K562 (cell line): ENCODE data around the gene TBX10. TPM values are rescaled to one million over a fixed set of nuclear protein-coding genes. Genes with fewer than 3 reads are reported as not detected.

Source experiments
- BRF1 ChIP-seq: IDR thresholded peaks from 3 replicates; pipeline ENCODE4 v1.6.1; 2011; ENCODE audit warnings: borderline replicate concordance, mild to moderate bottlenecking; ENCODE audit not compliant: insufficient read length; ENCODE audit errors: extremely low read depth
- CHD7 ChIP-seq: fragments of 200-600 bp; sonication (generic); IDR thresholded peaks from one replicate; pipeline ENCODE4 v1.6.1; 2012; ENCODE audit warnings: mild to moderate bottlenecking, low read depth, low read length, inconsistent platforms
- CXXC5 ChIP-seq: fragments of 250-450 bp; sonication (Bioruptor Pico); IDR thresholded peaks from 2 replicates; pipeline ENCODE4 v1.8.0; 2022; ENCODE audit warnings: inconsistent platforms, mild to moderate bottlenecking, moderate library complexity
- GABPB1 ChIP-seq: sonication (generic); formaldehyde crosslinking; IDR thresholded peaks from 2 replicates; pipeline ENCODE4 v1.8.0; 2022; ENCODE audit warnings: mild to moderate bottlenecking, missing genetic modification reagents
- MEIS2 ChIP-seq: fragments of 450-650 bp; IDR thresholded peaks from 2 replicates; pipeline ENCODE4 v1.6.1; 2014; ENCODE audit warnings: mild to moderate bottlenecking; ENCODE audit not compliant: partially characterized antibody
- MLX ChIP-seq, 2 experiments: fragments of 450-650 bp in 1 of 2; sonication (generic) in 1 of 2; formaldehyde crosslinking; conservative IDR thresholded peaks; 2 replicates each; pipeline versions ENCODE4 v1.4.0 to v1.8.1; 2020 to 2022; ENCODE audit warnings: mild to moderate bottlenecking in 1 of 2, missing genetic modification reagents in 1 of 2
- RBBP5 ChIP-seq: fragments of 200-600 bp; sonication (generic); IDR thresholded peaks from 2 replicates; pipeline ENCODE4 v1.6.1; 2012; ENCODE audit warnings: borderline replicate concordance, mild to moderate bottlenecking, low read length, control low read depth, inconsistent platforms; ENCODE audit not compliant: insufficient read depth, poor library complexity, severe bottlenecking
- SAP30 ChIP-seq: fragments of 200-600 bp; sonication (generic); IDR thresholded peaks from 2 replicates; pipeline ENCODE4 v1.6.1; 2012; ENCODE audit warnings: borderline replicate concordance, low read depth, mild to moderate bottlenecking, moderate library complexity, low read length, control low read depth, inconsistent platforms; ENCODE audit not compliant: insufficient read depth, poor library complexity, severe bottlenecking
- SREBF1 ChIP-seq: fragments of 150-350 bp; IDR thresholded peaks from 2 replicates; pipeline ENCODE4 v1.6.1; 2014; ENCODE audit warnings: antibody characterized with exemption, low read depth, low read length, borderline replicate concordance
- STAT5A ChIP-seq: IDR thresholded peaks from 2 replicates; pipeline ENCODE4 v1.6.1; 2012; ENCODE audit warnings: low read length, inconsistent platforms, borderline replicate concordance
- polyA plus RNA-seq, 8 experiments: library from polyadenylated mRNA; depleted of rRNA in 4 of 8; stranded (reverse) in 5 of 8; unstranded in 3 of 8; fragments of >200 nt; fragmentation: Nextera tagmentation in 2 of 8; fragmentation: Illumina TruSeq in 1 of 8; extraction: Ambion mirVana in 2 of 8; extraction: Trizol in 1 of 8; gene quantifications; 2 replicates each; pipeline versions ENCODE4 v1.2.1 to v1.2.3, GENCODE V29; 2011 to 2014; ENCODE audit warnings: inconsistent platforms in 1 of 8, missing spikeins in 1 of 8
- total RNA-seq, 7 experiments: library from RNA; depleted of rRNA in 6 of 7; stranded (reverse); fragments of >200 nt in 6 of 7; fragmentation: Illumina TruSeq in 2 of 7; extraction: Trizol in 2 of 7; gene quantifications; 2 replicates each; pipeline versions ENCODE4 v1.2.1 to v1.2.3, GENCODE V29; 2011 to 2021; ENCODE audit warnings: low replicate concordance in 1 of 7

TBX10 gene
- total and polyA plus RNA-seq, 9 of the 15 experiments (the other 6 are each of a cell fraction or from before 2014, with no cell fraction given) = not detected

- TF ChIP-seq STAT5A (no peak), BRF1 (no peak), CXXC5 (CRISPR knock-in tag) (peak; percentile 96), MLX (CRISPR knock-in tag; conservative IDR thresholded peaks at IDR 0.05) (peak in 1 of 2 experiments; percentile 86; a peak in 1 of 4 replicates), CHD7 (no peak), RBBP5 (peak; percentile 47), SAP30 (peak; percentile 76), GABPB1 (CRISPR knock-in tag) (peak; percentile 69), MEIS2 (peak; percentile 12), SREBF1 (no peak)
Measured at GRCh38 chr11:67629386-67630227, 10.0 kb downstream of the TBX10 start, which contains the start of gene NUDT8 (continued).
